ENCODE measurements around the gene ACSF3. TPM values are rescaled to one million over a fixed set of nuclear protein-coding genes. Genes with fewer than 3 reads are reported as not detected.

ACSF3 gene
- total RNA-seq, 4 donors from 2014 or later, result 17.8 to 20.7 (median 19.4) TPM

DNA sequence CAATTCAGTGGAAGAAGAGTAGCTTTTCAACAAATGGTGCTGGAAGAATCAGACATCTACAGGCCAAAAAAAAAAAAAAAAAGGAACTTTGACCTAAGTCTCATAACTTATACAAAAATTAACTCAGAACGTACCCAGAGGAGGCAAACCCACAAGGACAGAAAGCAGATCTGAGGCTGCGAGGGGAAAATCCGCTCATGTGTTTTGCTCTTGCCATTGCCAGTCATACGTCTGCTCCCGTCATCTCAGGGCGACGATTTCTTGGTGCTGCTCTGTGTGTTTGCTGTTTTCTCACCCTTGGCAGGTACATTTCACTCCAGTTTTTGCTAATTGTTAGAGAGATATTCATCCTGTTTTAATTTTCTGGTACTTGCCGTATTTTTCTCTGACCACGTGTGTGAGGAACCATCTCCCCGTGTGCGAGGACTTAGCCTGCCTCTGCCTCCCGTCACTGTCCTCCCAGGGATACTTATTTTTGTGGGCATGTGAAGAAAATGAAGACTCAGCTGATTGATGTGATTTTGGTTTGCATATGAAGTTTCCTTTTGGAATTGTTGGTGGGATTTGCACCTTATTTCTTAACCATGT, 33.4 kb upstream of the ACSF3 start:
- Histone ChIP-seq H3K4me3 (no peak overlapping the region), H3K9me3 (no peaks in the 10 kb centered on the region), H3K36me3 (no peaks in the 10 kb centered on the region), H3K27me3 (peaks cover 11 to 20% (median 14%) of the 10 kb centered on the region in 3 donors), H3K4me1 (no peaks in the 10 kb centered on the region), H3K27ac (no peak overlapping the region)
- ATAC-seq (no peak), DNase-seq (no peak)
- intact Hi-C loops (cut with DNase I; ENCODE audit: low total_unique reads), result no loop called here
- in situ Hi-C loops (cut with MboI; ENCODE audit: low sequenced_read_pairs in 4 of 4), result no loop called here
- TF ChIP-seq CTCF (IDR thresholded peaks at IDR 0.05 in 4 of 5, conservative IDR thresholded peaks at IDR 0.05 in 1 of 5) (no peak), POLR2A (IDR thresholded peaks at IDR 0.05) (no peak)

DNA sequence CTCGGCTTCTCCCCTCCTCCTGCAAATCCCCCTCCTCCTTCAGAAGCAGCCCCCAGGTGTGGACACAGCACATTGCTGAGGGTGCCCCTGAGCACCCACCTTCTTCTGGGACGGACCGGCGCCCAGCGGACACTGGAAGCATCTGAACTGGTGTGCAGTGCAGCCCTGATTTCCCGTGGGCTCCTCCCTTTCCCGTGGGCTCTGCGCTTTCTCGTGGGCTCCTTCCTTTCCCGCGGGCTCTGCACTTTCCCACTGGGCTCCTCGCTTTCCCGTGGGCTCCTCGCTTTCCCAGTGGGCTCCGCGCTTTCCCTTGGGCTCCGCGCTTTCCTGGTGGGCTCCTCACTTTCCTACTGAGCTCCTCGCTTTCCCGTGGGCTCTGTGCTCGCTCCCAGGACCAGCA, 32.6 kb upstream of the ACSF3 start:
- H3K9me3 ChIP-seq, result no peaks in the 10 kb centered on the region
- intact Hi-C loops (cut with DNase I; ENCODE audit: low total_unique reads), result no loop called here
- H3K27ac ChIP-seq, result no peak overlapping the region
- ATAC-seq, result no peak
- H3K4me3 ChIP-seq, result no peak overlapping the region
- in situ Hi-C loops (cut with MboI; ENCODE audit: low sequenced_read_pairs in 4 of 4), result no loop called here
- TF ChIP-seq POLR2A (IDR thresholded peaks at IDR 0.05), result no peak
- no peak for TF ChIP-seq CTCF (IDR thresholded peaks at IDR 0.05 in 4 of 5, conservative IDR thresholded peaks at IDR 0.05 in 1 of 5)
- no peaks in the 10 kb centered on the region for H3K36me3 ChIP-seq
- no peak for DNase-seq
- peaks cover 10 to 21% (median 16%) of the 10 kb centered on the region in 3 donors for H3K27me3 ChIP-seq
- H3K4me1 ChIP-seq, result no peaks in the 10 kb centered on the region

DNA sequence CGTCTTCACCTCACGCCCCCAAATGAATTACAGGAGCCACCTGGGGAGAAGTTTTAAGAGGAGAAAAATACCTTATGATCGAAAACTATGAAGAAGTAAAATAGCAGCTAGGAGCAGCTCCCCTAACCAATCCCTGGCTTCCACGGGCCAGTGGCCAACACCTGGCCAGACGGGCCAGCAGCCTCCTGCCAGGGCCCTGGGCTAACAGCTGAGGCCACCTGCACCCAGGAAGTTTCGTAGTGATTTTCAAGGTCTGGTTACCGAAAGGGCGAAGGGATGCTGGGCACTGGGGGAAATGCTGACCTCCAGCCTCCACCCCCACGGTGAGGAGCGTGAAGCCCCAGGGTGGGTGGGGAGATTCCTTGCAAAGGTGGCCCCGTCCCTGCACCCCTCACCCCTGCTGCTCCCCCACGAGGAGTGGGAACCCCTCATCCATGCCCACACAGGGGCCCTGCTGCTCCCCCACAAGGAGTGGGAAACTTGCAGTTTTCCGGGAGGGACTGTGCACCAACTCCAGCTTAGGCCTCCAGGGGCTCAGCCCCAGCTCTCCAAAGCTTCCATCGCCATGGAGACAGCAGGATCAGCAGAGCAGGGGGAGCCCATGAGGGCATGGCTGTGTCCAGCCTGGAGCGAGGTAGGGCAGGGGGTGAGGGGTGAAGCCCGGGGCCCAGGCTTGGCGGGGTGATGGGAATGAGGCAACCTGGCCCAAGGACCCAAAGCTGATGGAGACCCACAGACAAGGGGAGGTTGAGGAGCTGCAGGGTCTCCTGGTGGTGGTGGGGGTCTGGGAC, 31.9 kb upstream of the ACSF3 start:
- ATAC-seq (no peak), DNase-seq (no peak)
- H3K36me3 ChIP-seq, result no peaks in the 10 kb centered on the region
- no peak overlapping the region for H3K27ac ChIP-seq
- H3K4me1 ChIP-seq, result no peaks in the 10 kb centered on the region
- intact Hi-C loops (cut with DNase I; ENCODE audit: low total_unique reads) (no loop called here), in situ Hi-C loops (cut with MboI; ENCODE audit: low sequenced_read_pairs in 4 of 4) (no loop called here)
- peaks cover 11 to 23% (median 23%) of the 10 kb centered on the region in 3 donors for H3K27me3 ChIP-seq
- TF ChIP-seq CTCF (IDR thresholded peaks at IDR 0.05 in 4 of 5, conservative IDR thresholded peaks at IDR 0.05 in 1 of 5), result no peak
- TF ChIP-seq POLR2A (IDR thresholded peaks at IDR 0.05), result no peak
- H3K4me3 ChIP-seq, result no peak overlapping the region
- H3K9me3 ChIP-seq, result no peaks in the 10 kb centered on the region

DNA sequence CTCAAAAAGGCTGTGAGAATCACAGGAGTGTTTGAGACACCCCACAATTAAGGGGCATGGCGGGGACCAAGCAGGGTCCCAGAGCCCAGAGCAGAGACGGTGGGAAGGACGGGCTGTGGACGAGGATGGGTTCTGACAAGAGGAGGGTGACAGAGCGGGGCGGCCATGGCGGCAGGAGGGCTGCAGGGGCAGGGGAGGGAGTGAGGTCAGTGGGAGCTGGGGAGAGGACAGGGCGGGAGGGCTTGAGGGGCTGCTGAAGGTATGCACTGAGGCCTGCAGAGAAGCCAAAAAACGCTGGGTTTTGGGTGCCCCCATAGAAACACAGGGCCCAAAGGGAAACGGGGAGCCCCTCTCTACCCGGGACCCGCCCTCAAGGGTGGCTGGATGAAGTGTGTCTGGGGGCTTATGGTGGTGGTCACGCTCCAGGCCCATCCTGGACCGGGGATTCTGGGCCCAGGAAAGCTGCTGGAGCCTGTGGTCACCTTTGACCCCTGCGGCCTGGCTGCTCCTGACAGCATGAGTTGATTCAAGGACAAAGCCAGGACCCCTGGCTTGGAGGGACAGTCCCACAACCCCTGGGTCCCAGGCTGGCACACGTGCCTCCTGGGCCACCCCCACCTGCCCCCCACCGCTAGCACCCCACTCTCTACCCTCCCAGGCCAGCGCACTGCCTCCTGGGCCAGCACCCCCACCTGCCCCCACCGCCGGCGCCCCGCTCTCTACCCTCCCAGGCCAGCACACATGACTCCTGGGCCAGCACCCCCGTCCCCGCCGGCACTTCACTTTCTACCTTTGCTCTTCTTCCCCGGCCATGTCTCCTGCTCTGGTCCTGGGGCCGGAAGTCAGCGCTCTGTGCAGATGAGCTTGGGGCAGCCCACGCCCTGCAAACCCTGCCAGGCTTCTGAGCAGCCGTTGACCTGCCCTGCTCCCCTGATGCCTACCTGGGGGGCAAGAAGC, 31.0 kb upstream of the ACSF3 start:
- intact Hi-C loops (cut with DNase I; ENCODE audit: low total_unique reads) (no loop called here), in situ Hi-C loops (cut with MboI; ENCODE audit: low sequenced_read_pairs in 4 of 4) (no loop called here)
- Histone ChIP-seq H3K27me3 (peaks cover 13 to 26% (median 21%) of the 10 kb centered on the region in 3 donors), H3K4me3 (no peak overlapping the region), H3K27ac (no peak overlapping the region), H3K36me3 (no peaks in the 10 kb centered on the region), H3K9me3 (no peaks in the 10 kb centered on the region), H3K4me1 (no peaks in the 10 kb centered on the region)
- ATAC-seq, result no peak
- TF ChIP-seq CTCF (IDR thresholded peaks at IDR 0.05 in 4 of 5, conservative IDR thresholded peaks at IDR 0.05 in 1 of 5) (no peak), POLR2A (IDR thresholded peaks at IDR 0.05) (no peak)
- DNase-seq, result no peak

Measured in gastrocnemius medialis (tissue), 4 donors.